Erythroblast (primary cell): ENCODE measurements around the gene KLHL21.
"Not testable (repeated sequence)": the region's sequence is repeated elsewhere in the genome, so short reads cannot be mapped to it uniquely, and the experiment has no call there.

Source experiments
- GATA1 ChIP-seq: IDR thresholded peaks from 2 replicates; pipeline ENCODE4 v1.6.1; 2011; ENCODE audit warnings: low read depth, mild to moderate bottlenecking, control low read depth, low read length, moderate library complexity
- POLR2A ChIP-seq: IDR thresholded peaks from 2 replicates; pipeline ENCODE4 v1.6.1; 2011; ENCODE audit warnings: mild to moderate bottlenecking, low read length

DNA sequence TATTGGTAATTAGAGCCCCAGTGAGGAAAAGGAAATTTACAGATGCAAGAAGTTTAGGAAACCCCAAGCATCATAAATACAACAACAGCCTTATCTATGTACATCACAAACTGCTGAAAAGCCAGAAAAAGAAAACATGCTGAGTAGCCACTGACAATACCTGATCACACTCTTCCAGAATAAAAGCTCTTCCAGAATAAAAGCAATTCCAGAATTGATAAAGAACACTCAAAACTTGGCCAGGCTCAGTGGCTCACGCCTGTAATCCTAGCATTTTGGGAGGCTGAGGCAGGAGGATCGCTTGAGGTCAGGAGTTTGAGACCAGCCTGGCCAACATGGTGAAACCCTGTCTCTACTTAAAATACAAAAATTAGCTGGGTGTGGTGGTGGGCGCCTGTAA lies 38.2 kb upstream of the KLHL21 start:
- TF ChIP-seq POLR2A, GATA1: not testable (repeated sequence)
